ENCODE data around the gene S100P.
"Not testable (repeated sequence)": the region's sequence is repeated elsewhere in the genome, so short reads cannot be mapped to it uniquely, and the experiment has no call there.

Gene S100P

GRCh38 chr4:6673191-6673659 lies 20.5 kb upstream of the S100P start:
- not testable (repeated sequence) for DNase-seq (ENCODE audit: low read depth)

- peak; percentile 83 for DNase-seq (ENCODE audit: low read depth)
Measured at GRCh38 chr4:6673660-6674499, 19.8 kb upstream of the S100P start.

- no peak for DNase-seq (ENCODE audit: low read depth)
Measured at GRCh38 chr4:6674500-6675149, 19.1 kb upstream of the S100P start.

GRCh38 chr4:6676722-6677558 lies 16.7 kb upstream of the S100P start:
- DNase-seq (ENCODE audit: low read depth): no peak

- no peak for DNase-seq (ENCODE audit: low read depth)
Measured at GRCh38 chr4:6680372-6681034, 13.2 kb upstream of the S100P start.

GRCh38 chr4:6681191-6681590 lies 12.5 kb upstream of the S100P start:
- no peak for DNase-seq (ENCODE audit: low read depth)

- no peak for DNase-seq (ENCODE audit: low read depth)
Measured at GRCh38 chr4:6682862-6683590, 10.7 kb upstream of the S100P start.

GRCh38 chr4:6684656-6685055 lies 9.0 kb upstream of the S100P start:
- DNase-seq (ENCODE audit: low read depth): no peak

- no peak for DNase-seq (ENCODE audit: low read depth)
Measured at GRCh38 chr4:6686104-6686787, 7.4 kb upstream of the S100P start.

GRCh38 chr4:6687947-6688878 lies 5.5 kb upstream of the S100P start:
- no peak for DNase-seq (ENCODE audit: low read depth)

- peak; percentile 58 for DNase-seq (ENCODE audit: low read depth)
Measured at GRCh38 chr4:6688879-6689505, 4.7 kb upstream of the S100P start.

- DNase-seq (ENCODE audit: low read depth): no peak
Measured at GRCh38 chr4:6689506-6689960, 4.1 kb upstream of the S100P start.

GRCh38 chr4:6692379-6692778 lies 1.3 kb upstream of the S100P start:
- no peak for DNase-seq (ENCODE audit: low read depth)

- DNase-seq (ENCODE audit: low read depth): no peak
Measured at GRCh38 chr4:6692806-6693205, 872 bp upstream of the S100P start.

- DNase-seq (ENCODE audit: low read depth): no peak
Measured at GRCh38 chr4:6694177-6694901, 661 bp downstream of the S100P start.

- no peak for DNase-seq (ENCODE audit: low read depth)
Measured at GRCh38 chr4:6695660-6696610, 2.3 kb downstream of the S100P start.

- no peak for DNase-seq (ENCODE audit: low read depth)
Measured at GRCh38 chr4:6696611-6697010, 2.9 kb downstream of the S100P start.

Data from stimulated activated CD8-positive, alpha-beta memory T cell treated with anti-CD3 and anti-CD28 coated beads, Interleukin-12 subunit alpha, Interleukin-12 subunit beta, amount 100 ng/mL, for 4 hours (primary cell).